ENCODE measurements around the gene PRDM16. TPM values are rescaled to one million over a fixed set of nuclear protein-coding genes. Genes with fewer than 3 reads are reported as not detected.

The PRDM16 gene
- polyA plus RNA-seq, 3 donors, result not detected

DNA sequence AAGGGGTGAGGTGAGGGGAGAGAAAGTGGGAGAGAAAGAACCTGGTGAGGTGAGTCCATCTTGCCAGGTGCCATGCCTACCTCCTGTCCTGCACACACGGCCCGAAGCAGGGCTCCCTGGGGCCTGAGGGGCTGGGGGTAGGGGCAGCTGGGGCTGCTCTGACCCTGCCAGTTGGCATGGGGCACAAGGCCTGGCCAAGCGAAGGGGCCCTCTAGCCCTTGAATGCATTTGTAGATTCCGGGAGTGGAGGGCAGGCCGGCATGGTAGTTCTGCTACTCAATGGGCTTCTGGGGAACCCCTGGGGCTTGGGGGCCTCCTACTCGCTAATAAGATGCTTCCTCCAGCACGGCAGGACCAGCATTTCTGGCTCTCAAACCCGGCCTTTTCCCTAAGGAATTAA is 3.6 kb upstream of the PRDM16 start:
- Histone ChIP-seq H3K36me3 (replicated peaks in 1 of 2; ENCODE audit: control insufficient read depth in 1 of 2, insufficient read depth in 2 of 2, low read length in 2 of 2) (no peaks in the 10 kb centered on the region), H3K9me3 (replicated peaks in 1 of 2; ENCODE audit: control insufficient read depth in 1 of 2, insufficient read depth in 1 of 2, low read length in 2 of 2) (no peaks in the 10 kb centered on the region), H4K20me1 (ENCODE audit: insufficient read depth, low read length) (no peaks in the 10 kb centered on the region), H3K4me2 (replicated peaks; ENCODE audit: extremely low read depth, low read length, poor library complexity, severe bottlenecking) (no peak overlapping the region), H3K4me1 (ENCODE audit: control insufficient read depth in 1 of 2, insufficient read depth in 2 of 2, low read length in 2 of 2) (peaks cover 0 to 6% of the 10 kb centered on the region in 2 donors), H3K27ac (ENCODE audit: low read depth in 1 of 2, low read length in 2 of 2) (no peak overlapping the region), H3K27me3 (ENCODE audit: control insufficient read depth in 2 of 2, insufficient read depth in 2 of 2, low read length in 2 of 2) (peaks cover 5 to 28% of the 10 kb centered on the region in 2 donors), H3K9ac (ENCODE audit: insufficient read depth, low read length, poor library complexity, severe bottlenecking) (no peak overlapping the region), H2AFZ (ENCODE audit: insufficient read depth, low read depth, low read length, poor library complexity, severe bottlenecking) (no peak overlapping the region), H3K4me3 (replicated peaks in 1 of 3; ENCODE audit: low read depth in 2 of 3, low read length in 3 of 3) (no peak overlapping the region), H3K79me2 (ENCODE audit: insufficient read depth, low read length) (no peaks in the 10 kb centered on the region)
- peaks cover 0 to 3% (median 2%) of the 10 kb centered on the region in 7 donors for H3K9me3 Mint-ChIP-seq
- peaks cover 3% of the 10 kb centered on the region for H3K4me1 Mint-ChIP-seq
- 95% methylated on average over 8 of the region's 8 CpGs for WGBS (ENCODE audit: insufficient coverage)
- H3K27me3 Mint-ChIP-seq (ENCODE audit: low read depth in 3 of 3), result peaks cover 25 to 45% (median 26%) of the 10 kb centered on the region in 3 donors
- H3K27ac Mint-ChIP-seq, result no peak overlapping the region
- TF ChIP-seq CTCF (IDR thresholded peaks at IDR 0.05), result no peak
- H3K36me3 Mint-ChIP-seq, result peaks cover 0 to 2% of the 10 kb centered on the region in 2 donors
- no peak overlapping the region for H3K4me3 Mint-ChIP-seq
- intact Hi-C loops (cut with micrococcal nuclease), result no loop called here
- DNase-seq, result no peak

- intact Hi-C loops (cut with micrococcal nuclease), result no loop called here
- Mint-ChIP-seq H3K9me3 (peaks cover 0 to 4% (median 2%) of the 10 kb centered on the region in 7 donors), H3K27me3 (ENCODE audit: low read depth in 3 of 3) (peaks cover 26 to 49% (median 27%) of the 10 kb centered on the region in 3 donors), H3K4me1 (peaks cover 4% of the 10 kb centered on the region), H3K36me3 (peaks cover 0 to 2% of the 10 kb centered on the region in 2 donors), H3K4me3 (no peak overlapping the region), H3K27ac (no peak overlapping the region)
- peaks cover 5 to 29% of the 10 kb centered on the region in 2 donors for H3K27me3 ChIP-seq (ENCODE audit: control insufficient read depth in 2 of 2, insufficient read depth in 2 of 2, low read length in 2 of 2)
- H3K36me3 ChIP-seq (replicated peaks in 1 of 2; ENCODE audit: control insufficient read depth in 1 of 2, insufficient read depth in 2 of 2, low read length in 2 of 2), result no peaks in the 10 kb centered on the region
- H2AFZ ChIP-seq (ENCODE audit: insufficient read depth, low read depth, low read length, poor library complexity, severe bottlenecking), result no peak overlapping the region
- no peaks in the 10 kb centered on the region for H4K20me1 ChIP-seq (ENCODE audit: insufficient read depth, low read length)
- WGBS (ENCODE audit: insufficient coverage), result 89% methylated on average over 7 of the region's 7 CpGs
- H3K79me2 ChIP-seq (ENCODE audit: insufficient read depth, low read length), result no peaks in the 10 kb centered on the region
- H3K9me3 ChIP-seq (replicated peaks in 1 of 2; ENCODE audit: control insufficient read depth in 1 of 2, insufficient read depth in 1 of 2, low read length in 2 of 2), result no peaks in the 10 kb centered on the region
- no peak overlapping the region for H3K27ac ChIP-seq (ENCODE audit: low read depth in 1 of 2, low read length in 2 of 2)
- no peak for TF ChIP-seq CTCF (IDR thresholded peaks at IDR 0.05)
- H3K9ac ChIP-seq (ENCODE audit: insufficient read depth, low read length, poor library complexity, severe bottlenecking), result no peak overlapping the region
- H3K4me1 ChIP-seq (ENCODE audit: control insufficient read depth in 1 of 2, insufficient read depth in 2 of 2, low read length in 2 of 2), result peaks cover 0 to 8% of the 10 kb centered on the region in 2 donors
- no peak overlapping the region for H3K4me2 ChIP-seq (replicated peaks; ENCODE audit: extremely low read depth, low read length, poor library complexity, severe bottlenecking)
- H3K4me3 ChIP-seq (replicated peaks in 1 of 3; ENCODE audit: low read depth in 2 of 3, low read length in 3 of 3), result no peak overlapping the region
- DNase-seq, result no peak
Measured at GRCh38 chr1:3065797-3066196, 3.2 kb upstream of the PRDM16 start.

Data from CD14-positive monocyte (primary cell).